Fibroblast of the aortic adventitia (primary cell): Measurements from ENCODE around the gene UBB. TPM values are rescaled to one million over a fixed set of nuclear protein-coding genes. Genes with fewer than 3 reads are reported as not detected.

Experiments used
- DNase-seq: peaks from one replicate; pipeline ENCODE4 v3.0.0-alpha.2; 2010; ENCODE audit warnings: low read depth
- H3K4me3 ChIP-seq: 2 replicates; pipeline ENCODE4 v1.5.1; 2011; ENCODE audit warnings: low read depth, mild to moderate bottlenecking, control low read depth, low read length, moderate library complexity
- CTCF ChIP-seq: IDR thresholded peaks from 2 replicates; pipeline ENCODE4 v1.5.1; 2011; ENCODE audit warnings: mild to moderate bottlenecking, low read length, control low read depth, inconsistent platforms; ENCODE audit not compliant: insufficient read depth
- total RNA-seq: library from RNA; depleted of rRNA; stranded (reverse); fragments of >200 nt; gene quantifications from 2 replicates; pipeline ENCODE4 v1.2.3, GENCODE V29; 2012; ENCODE audit warnings: low replicate concordance

Gene UBB
- total RNA-seq, 1 donor = 1,074 TPM

DNA sequence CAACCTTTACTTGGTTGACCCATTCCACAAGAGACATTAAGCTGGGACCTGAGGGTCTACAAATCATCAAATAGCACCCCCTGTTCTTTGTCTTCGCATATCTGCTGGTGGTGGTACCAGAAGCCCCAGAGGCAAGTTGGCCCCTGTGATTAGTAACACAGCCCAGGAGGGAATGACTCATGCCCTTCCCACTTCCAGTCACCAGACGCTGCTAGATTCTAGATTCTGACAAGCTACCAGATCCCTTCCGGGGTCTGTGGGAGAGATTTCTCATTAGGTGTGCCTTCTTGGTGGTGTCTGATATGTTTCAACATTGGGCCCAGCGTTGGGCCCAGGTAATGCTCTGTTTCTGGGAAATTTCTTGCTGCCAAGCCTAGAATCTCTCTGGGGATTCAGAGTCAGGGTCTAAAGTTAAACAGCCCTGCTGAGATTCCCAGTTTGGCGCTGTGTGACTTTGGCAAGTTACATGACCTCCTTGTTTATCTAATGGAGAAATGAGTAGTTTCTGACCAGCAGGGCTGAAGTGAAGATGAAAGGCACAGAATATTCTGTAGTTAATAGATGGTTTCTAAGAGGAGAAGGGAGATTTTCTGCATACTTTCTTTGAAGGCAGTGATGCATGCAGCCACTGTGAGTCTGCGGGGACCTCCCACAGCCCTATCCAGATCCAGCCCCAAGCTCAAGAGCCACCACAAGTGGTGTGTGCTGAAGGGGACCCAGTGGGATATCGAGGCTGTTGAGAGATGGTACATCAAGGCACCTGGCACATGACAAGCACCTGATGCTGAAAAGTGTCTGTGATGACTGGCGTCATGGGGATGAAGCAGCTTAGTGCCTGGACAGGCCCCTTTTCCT lies 38.4 kb downstream of the UBB start:
- DNase-seq = peak; percentile 83
- H3K4me3 ChIP-seq = no peak overlapping the region
- no peak for TF ChIP-seq CTCF

GRCh38 chr17:16419929-16420271 lies 39.0 kb downstream of the UBB start:
- DNase-seq = no peak
- no peak overlapping the region for H3K4me3 ChIP-seq
- TF ChIP-seq CTCF = no peak

DNA sequence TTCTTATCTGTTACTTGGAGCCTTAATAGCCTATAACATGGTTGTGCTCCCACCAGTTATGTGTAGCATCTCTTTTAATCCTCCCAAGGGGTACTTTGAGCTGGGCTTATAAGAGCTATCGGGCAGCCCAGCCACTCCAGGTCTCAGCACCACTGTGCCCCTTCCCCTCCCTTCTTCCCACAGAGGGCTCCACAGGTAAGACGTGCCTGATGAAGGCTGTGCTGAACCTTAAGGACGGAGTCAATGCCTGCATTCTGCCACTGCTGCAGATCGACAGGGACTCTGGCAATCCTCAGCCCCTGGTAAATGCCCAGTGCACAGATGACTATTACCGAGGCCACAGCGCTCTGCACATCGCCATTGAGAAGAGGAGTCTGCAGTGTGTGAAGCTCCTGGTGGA lies 41.5 kb downstream of the UBB start:
- DNase-seq = no peak
- H3K4me3 ChIP-seq = no peak overlapping the region
- no peak for TF ChIP-seq CTCF

GRCh38 chr17:16423226-16423872 lies 42.5 kb downstream of the UBB start:
- no peak for TF ChIP-seq CTCF
- DNase-seq = no peak
- no peak overlapping the region for H3K4me3 ChIP-seq

DNA sequence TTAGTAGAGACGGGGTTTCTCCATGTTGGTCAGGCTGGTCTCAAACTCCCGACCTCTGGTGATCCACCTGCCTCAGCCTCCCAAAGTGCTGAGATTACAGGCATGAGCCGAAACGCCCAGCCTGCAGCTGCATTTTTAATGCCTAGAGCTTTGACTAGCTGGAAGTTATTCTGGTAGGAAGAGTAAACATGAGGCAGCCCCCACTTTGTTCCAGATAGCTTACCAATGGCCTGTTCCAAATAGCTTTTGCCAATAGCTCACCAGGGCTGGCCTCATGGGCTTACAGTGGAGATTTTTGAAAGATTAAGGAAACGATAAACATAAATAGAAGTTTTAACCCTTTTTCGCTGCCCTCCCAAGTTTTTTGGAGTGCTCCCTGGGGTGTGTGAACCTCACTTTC lies 44.3 kb downstream of the UBB start:
- DNase-seq = no peak
- no peak overlapping the region for H3K4me3 ChIP-seq
- no peak for TF ChIP-seq CTCF

GRCh38 chr17:16425698-16426659 lies 45.1 kb downstream of the UBB start:
- no peak overlapping the region for H3K4me3 ChIP-seq
- no peak for TF ChIP-seq CTCF
- no peak for DNase-seq
